K562 (cell line): ENCODE measurements around the gene GYPC. TPM values are rescaled to one million over a fixed set of nuclear protein-coding genes. Genes with fewer than 3 reads are reported as not detected.

Source experiments
- ILF3 ChIP-seq: fragments of 450-650 bp; IDR thresholded peaks from 2 replicates; pipeline ENCODE4 v1.6.1; 2018; ENCODE audit warnings: antibody characterized with exemption, mild to moderate bottlenecking, moderate library complexity, borderline replicate concordance
- NEUROD1 ChIP-seq: fragments of 150-350 bp; IDR thresholded peaks from 2 replicates; pipeline ENCODE4 v1.6.1; 2014; ENCODE audit warnings: borderline replicate concordance, low read length, low read depth; ENCODE audit not compliant: partially characterized antibody
- STAT5B ChIP-seq: fragments of 250-450 bp; sonication (Bioruptor Pico); IDR thresholded peaks from 2 replicates; pipeline ENCODE4 v1.8.0; 2021; ENCODE audit warnings: mild to moderate bottlenecking, inconsistent platforms
- polyA plus RNA-seq, 8 experiments: library from polyadenylated mRNA; depleted of rRNA in 4 of 8; stranded (reverse) in 5 of 8; unstranded in 3 of 8; fragments of >200 nt; fragmentation: Nextera tagmentation in 2 of 8; fragmentation: Illumina TruSeq in 1 of 8; extraction: Ambion mirVana in 2 of 8; extraction: Trizol in 1 of 8; gene quantifications; 2 replicates each; pipeline versions ENCODE4 v1.2.1 to v1.2.3, GENCODE V29; 2011 to 2014; ENCODE audit warnings: inconsistent platforms in 1 of 8, missing spikeins in 1 of 8
- total RNA-seq, 7 experiments: library from RNA; depleted of rRNA in 6 of 7; stranded (reverse); fragments of >200 nt in 6 of 7; fragmentation: Illumina TruSeq in 2 of 7; extraction: Trizol in 2 of 7; gene quantifications; 2 replicates each; pipeline versions ENCODE4 v1.2.1 to v1.2.3, GENCODE V29; 2011 to 2021; ENCODE audit warnings: low replicate concordance in 1 of 7
- TF ChIP-seq, protein P1 (sequence below): fragments of 450-650 bp; formaldehyde crosslinking; conservative IDR thresholded peaks from 2 replicates; pipeline ENCODE4 v1.4.0; 2022; ENCODE audit warnings: mild to moderate bottlenecking, missing genetic modification characterization
- TF ChIP-seq, protein P2 (sequence below): fragments of 450-650 bp; conservative IDR thresholded peaks from 2 replicates; pipeline ENCODE4 v1.6.1; 2016; ENCODE audit warnings: missing genetic modification characterization, low read depth, mild to moderate bottlenecking, missing compliant biosample characterization, moderate library complexity
- TF ChIP-seq, protein P3 (sequence below): fragments of 450-650 bp; IDR thresholded peaks from 2 replicates; pipeline ENCODE4 v1.6.1; 2016; ENCODE audit warnings: mild to moderate bottlenecking

GYPC gene
- total and polyA plus RNA-seq, 9 of the 15 experiments (the other 6 are each of a cell fraction or from before 2014, with no cell fraction given), result 50.6 to 282 (median 194) TPM

DNA sequence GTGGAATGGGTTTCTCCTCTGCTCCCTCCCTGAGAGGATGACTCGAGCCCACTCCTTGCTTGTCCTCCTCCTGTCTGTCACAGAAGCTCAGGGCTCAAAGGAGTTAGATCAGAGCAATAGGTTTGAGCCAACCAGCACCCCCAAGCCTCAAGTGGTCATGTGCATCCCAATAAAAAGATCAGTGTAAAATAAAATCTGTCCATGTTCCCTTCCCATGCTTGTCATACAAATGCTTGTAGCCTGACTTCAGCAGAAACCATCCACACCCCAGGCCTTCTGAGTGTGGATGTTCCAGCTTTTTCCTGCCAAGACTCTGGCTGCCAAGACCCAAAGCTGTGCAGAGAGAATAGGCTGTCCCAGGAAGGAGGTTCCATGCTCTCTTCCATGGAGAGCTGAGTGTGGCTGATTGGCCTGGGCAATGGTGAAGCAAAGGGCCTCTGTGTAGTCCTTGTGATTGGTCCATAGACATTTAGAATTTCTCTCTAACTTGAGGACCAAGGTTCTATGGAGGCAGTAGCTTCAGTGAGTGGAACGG, 67.4 kb downstream of the GYPC start (continued):
- TF ChIP-seq, protein P1, sequence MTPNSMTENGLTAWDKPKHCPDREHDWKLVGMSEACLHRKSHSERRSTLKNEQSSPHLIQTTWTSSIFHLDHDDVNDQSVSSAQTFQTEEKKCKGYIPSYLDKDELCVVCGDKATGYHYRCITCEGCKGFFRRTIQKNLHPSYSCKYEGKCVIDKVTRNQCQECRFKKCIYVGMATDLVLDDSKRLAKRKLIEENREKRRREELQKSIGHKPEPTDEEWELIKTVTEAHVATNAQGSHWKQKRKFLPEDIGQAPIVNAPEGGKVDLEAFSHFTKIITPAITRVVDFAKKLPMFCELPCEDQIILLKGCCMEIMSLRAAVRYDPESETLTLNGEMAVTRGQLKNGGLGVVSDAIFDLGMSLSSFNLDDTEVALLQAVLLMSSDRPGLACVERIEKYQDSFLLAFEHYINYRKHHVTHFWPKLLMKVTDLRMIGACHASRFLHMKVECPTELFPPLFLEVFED, result no peak
- TF ChIP-seq, protein P2, sequence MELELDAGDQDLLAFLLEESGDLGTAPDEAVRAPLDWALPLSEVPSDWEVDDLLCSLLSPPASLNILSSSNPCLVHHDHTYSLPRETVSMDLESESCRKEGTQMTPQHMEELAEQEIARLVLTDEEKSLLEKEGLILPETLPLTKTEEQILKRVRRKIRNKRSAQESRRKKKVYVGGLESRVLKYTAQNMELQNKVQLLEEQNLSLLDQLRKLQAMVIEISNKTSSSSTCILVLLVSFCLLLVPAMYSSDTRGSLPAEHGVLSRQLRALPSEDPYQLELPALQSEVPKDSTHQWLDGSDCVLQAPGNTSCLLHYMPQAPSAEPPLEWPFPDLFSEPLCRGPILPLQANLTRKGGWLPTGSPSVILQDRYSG (tag), result no peak
- TF ChIP-seq ILF3 (no peak), STAT5B (no peak), NEUROD1 (no peak)
- TF ChIP-seq, protein P3, sequence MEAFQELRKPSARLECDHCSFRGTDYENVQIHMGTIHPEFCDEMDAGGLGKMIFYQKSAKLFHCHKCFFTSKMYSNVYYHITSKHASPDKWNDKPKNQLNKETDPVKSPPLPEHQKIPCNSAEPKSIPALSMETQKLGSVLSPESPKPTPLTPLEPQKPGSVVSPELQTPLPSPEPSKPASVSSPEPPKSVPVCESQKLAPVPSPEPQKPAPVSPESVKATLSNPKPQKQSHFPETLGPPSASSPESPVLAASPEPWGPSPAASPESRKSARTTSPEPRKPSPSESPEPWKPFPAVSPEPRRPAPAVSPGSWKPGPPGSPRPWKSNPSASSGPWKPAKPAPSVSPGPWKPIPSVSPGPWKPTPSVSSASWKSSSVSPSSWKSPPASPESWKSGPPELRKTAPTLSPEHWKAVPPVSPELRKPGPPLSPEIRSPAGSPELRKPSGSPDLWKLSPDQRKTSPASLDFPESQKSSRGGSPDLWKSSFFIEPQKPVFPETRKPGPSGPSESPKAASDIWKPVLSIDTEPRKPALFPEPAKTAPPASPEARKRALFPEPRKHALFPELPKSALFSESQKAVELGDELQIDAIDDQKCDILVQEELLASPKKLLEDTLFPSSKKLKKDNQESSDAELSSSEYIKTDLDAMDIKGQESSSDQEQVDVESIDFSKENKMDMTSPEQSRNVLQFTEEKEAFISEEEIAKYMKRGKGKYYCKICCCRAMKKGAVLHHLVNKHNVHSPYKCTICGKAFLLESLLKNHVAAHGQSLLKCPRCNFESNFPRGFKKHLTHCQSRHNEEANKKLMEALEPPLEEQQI, result no peak
- TF ChIP-seq, all 486 proteins: peak for 0
